PC-9 (cell line): Measurements from ENCODE around the gene SEC61B. TPM values are rescaled to one million over a fixed set of nuclear protein-coding genes. Genes with fewer than 3 reads are reported as not detected.
A peak's percentile ranks its signal among the peaks of the same experiment; 100 is the strongest.

Source experiments
- BruUV-seq: library from RNA; stranded (reverse); fragments of 400-500 nt; replicated peaks from 2 replicates; lab custom pipeline; 2021; lab: Mats Ljungman, UMichigan
- CTCF ChIA-PET: fragments of 300-600 bp; sonication (Branson Sonifier 250); formaldehyde crosslinking; loops from one replicate; lab custom pipeline; 2022; ENCODE audit warnings: antibody characterized with exemption; lab: Charles Lee
- POLR2A ChIA-PET: fragments of 300-600 bp; sonication (Branson Sonifier 250); formaldehyde crosslinking; loops from one replicate; lab custom pipeline; 2022; ENCODE audit warnings: antibody characterized with exemption; ENCODE audit not compliant: unreplicated experiment; lab: Charles Lee
- DNase-seq, 2 experiments: peaks; one replicate each; pipeline versions ENCODE4 v3.0.0 to v3.0.0-alpha.2; 2015 to 2022; ENCODE audit warnings: mixed read lengths in 1 of 2
- H2AFZ ChIP-seq: fragments of 200-600 bp; sonication (generic); 2 replicates; pipeline ENCODE4 v1.8.1; 2017; ENCODE audit warnings: antibody characterized with exemption
- H3F3A ChIP-seq: fragments of 200-600 bp; sonication (generic); 2 replicates; pipeline ENCODE4 v1.8.1; 2017; ENCODE audit warnings: antibody characterized with exemption, mild to moderate bottlenecking, low read depth; ENCODE audit not compliant: insufficient read depth
- H3K27ac ChIP-seq: fragments of 200-600 bp; sonication (generic); 2 replicates; pipeline ENCODE4 v1.6.1; 2016; ENCODE audit warnings: mixed run types
- H3K27me3 ChIP-seq: fragments of 200-600 bp; sonication (generic); 2 replicates; pipeline ENCODE4 v1.6.1; 2016; ENCODE audit warnings: low read depth, mixed run types; ENCODE audit not compliant: insufficient read depth
- H3K36me3 ChIP-seq: fragments of 200-600 bp; sonication (generic); 2 replicates; pipeline ENCODE4 v1.6.1; 2016; ENCODE audit warnings: low read depth, mixed run types
- H3K4me1 ChIP-seq: fragments of 200-600 bp; sonication (generic); replicated peaks from 2 replicates; pipeline ENCODE4 v1.6.1; 2016; ENCODE audit warnings: mixed run types; ENCODE audit not compliant: insufficient read depth
- H3K4me2 ChIP-seq: fragments of 200-600 bp; sonication (generic); 2 replicates; pipeline ENCODE4 v1.6.1; 2017; ENCODE audit warnings: mixed run types
- H3K4me3 ChIP-seq: fragments of 200-600 bp; sonication (generic); 2 replicates; pipeline ENCODE4 v1.6.1; 2016; ENCODE audit warnings: mixed run types
- H3K79me2 ChIP-seq: fragments of 200-600 bp; sonication (generic); 2 replicates; pipeline ENCODE4 v1.6.1; 2017; ENCODE audit warnings: low read depth, mixed run types
- H3K9me2 ChIP-seq: fragments of 200-600 bp; sonication (generic); 2 replicates; pipeline ENCODE4 v1.8.1; 2017; ENCODE audit warnings: mild to moderate bottlenecking; ENCODE audit not compliant: insufficient read depth
- H3K9me3 ChIP-seq: fragments of 200-600 bp; sonication (generic); 2 replicates; pipeline ENCODE4 v1.8.1; 2016; ENCODE audit warnings: low read depth; ENCODE audit not compliant: insufficient read depth
- H4K20me1 ChIP-seq: fragments of 200-600 bp; sonication (generic); 2 replicates; pipeline ENCODE4 v1.8.1; 2017; ENCODE audit not compliant: insufficient read depth
- EZH2 ChIP-seq: fragments of 200-600 bp; sonication (generic); IDR thresholded peaks from 2 replicates; pipeline ENCODE4 v1.8.0; 2017; ENCODE audit warnings: antibody characterized with exemption, low read depth
- intact Hi-C: fragments of 100-400 bp; cut with micrococcal nuclease; formaldehyde crosslinking; loops from one replicate; pipeline ENCODE4 v1.10.0; 2022; ENCODE audit not compliant: unreplicated experiment
- total RNA-seq: library from RNA; stranded (reverse); gene quantifications from 2 replicates; pipeline ENCODE4 v1.2.3, GENCODE V29; 2021
- TF ChIP-seq, protein P1 (sequence below): fragments of 200-600 bp; sonication (generic); conservative IDR thresholded peaks from 2 replicates; pipeline ENCODE4 v1.6.1; 2017; ENCODE audit warnings: mixed run types, antibody characterized with exemption, mild to moderate bottlenecking, moderate library complexity

Gene SEC61B
- total RNA-seq, 1 experiment from 2014 or later = 163 TPM

DNA sequence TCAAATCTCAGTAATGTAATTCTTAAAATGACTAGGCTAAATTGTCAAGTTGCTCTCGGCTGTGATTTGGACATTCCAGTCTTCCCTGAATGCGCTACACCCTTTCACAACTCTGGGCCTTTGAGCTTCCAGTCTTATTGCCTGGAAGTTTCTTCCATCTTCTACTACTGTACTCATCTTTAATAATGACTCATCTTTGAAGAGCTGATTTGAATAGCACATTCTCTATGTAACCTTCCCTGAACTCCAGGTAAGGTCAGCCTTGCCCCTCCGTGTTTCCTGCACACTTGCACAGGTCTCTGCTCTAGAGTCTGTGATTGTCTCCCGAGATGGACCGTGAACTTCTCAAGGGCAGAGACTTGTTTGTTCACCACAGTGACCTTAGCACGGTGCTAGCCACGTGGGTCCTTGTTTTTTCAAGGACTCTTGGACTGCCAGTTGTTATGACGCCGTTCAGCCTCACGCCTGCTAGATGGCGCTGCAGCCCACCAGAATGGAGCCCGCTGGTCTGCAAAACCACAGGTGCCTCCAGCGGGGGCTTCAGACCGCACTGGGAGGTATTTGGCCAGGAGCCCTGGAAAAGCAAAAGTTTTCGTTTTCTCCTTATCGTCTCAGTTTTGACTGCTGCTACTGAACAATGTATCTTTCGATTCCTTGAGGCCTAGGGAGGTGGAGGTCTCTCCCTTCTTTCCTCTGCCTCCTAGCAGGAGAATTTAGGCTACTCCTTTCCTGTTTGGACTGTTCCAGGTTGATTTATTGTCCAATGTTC, 44.4 kb downstream of the SEC61B start:
- Histone ChIP-seq H3K27me3 (no peaks in the 10 kb centered on the region), H2AFZ (0 out of 2 replicates have a peak overlapping the region, but pooled peaks have one; percentile 3), H3K4me2 (peak overlapping the region; percentile 51), H3F3A (no peaks in the 10 kb centered on the region), H3K4me1 (no peaks in the 10 kb centered on the region), H3K4me3 (no peak overlapping the region), H4K20me1 (no peaks in the 10 kb centered on the region), H3K9me3 (no peaks in the 10 kb centered on the region), H3K27ac (no peak overlapping the region), H3K36me3 (no peaks in the 10 kb centered on the region), H3K9me2 (no peaks in the 10 kb centered on the region), H3K79me2 (no peaks in the 10 kb centered on the region)
- TF ChIP-seq EZH2 = no peak
- TF ChIP-seq, protein P1, sequence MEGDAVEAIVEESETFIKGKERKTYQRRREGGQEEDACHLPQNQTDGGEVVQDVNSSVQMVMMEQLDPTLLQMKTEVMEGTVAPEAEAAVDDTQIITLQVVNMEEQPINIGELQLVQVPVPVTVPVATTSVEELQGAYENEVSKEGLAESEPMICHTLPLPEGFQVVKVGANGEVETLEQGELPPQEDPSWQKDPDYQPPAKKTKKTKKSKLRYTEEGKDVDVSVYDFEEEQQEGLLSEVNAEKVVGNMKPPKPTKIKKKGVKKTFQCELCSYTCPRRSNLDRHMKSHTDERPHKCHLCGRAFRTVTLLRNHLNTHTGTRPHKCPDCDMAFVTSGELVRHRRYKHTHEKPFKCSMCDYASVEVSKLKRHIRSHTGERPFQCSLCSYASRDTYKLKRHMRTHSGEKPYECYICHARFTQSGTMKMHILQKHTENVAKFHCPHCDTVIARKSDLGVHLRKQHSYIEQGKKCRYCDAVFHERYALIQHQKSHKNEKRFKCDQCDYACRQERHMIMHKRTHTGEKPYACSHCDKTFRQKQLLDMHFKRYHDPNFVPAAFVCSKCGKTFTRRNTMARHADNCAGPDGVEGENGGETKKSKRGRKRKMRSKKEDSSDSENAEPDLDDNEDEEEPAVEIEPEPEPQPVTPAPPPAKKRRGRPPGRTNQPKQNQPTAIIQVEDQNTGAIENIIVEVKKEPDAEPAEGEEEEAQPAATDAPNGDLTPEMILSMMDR = peak; percentile 83
- DNase-seq = peak in 1 of 2 experiments; percentile 57
- ChIA-PET POLR2A (interaction anchor here (0.6 kb wide), 1 partner anchor 238 kb away, joined by 7 read pairs; no protein-coding TSS in a partner anchor), CTCF (interaction anchor here (0.6 to 0.7 kb wide), 3 partner anchors 43 to 106 kb away, joined by 3 read pairs; partner anchors contain the start of genes ALG2 and SEC61B)
- intact Hi-C loops = loop anchor here (1.0 to 5.0 kb wide), 4 partner anchors 84 to 1056 kb away; no protein-coding TSS in a partner anchor
- no TSS peak for BruUV-seq

DNA sequence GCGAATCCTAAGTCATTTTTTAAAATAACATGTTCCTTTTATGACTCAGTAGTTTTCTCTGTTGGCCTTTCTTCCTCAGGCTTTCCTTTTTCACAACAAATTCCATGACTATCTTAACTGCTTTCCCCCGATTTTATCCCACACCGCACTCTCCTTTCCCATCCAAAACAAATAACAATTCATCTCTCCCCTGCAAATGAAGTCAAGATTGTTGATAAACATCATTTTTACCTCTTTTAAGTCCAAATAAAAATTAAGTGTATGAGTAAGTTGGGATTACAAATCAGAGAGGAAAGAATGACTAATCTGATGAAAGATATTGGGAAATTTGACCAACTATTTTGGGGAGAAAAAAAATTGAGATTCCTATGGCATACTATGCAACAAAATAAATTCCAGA, 47.3 kb downstream of the SEC61B start:
- POLR2A ChIA-PET = no interaction called here
- DNase-seq = no peak
- H3K9me2 ChIP-seq = no peaks in the 10 kb centered on the region
- no peaks in the 10 kb centered on the region for H3K27me3 ChIP-seq
- no peak overlapping the region for H2AFZ ChIP-seq
- intact Hi-C loops = loop anchor here (5.0 kb wide), 1 partner anchor 87 kb away; no protein-coding TSS in a partner anchor
- H3F3A ChIP-seq = no peaks in the 10 kb centered on the region
- H3K27ac ChIP-seq = no peak overlapping the region
- H3K36me3 ChIP-seq = no peaks in the 10 kb centered on the region
- TF ChIP-seq EZH2 = no peak
- TF ChIP-seq, protein P1 = no peak
- no peaks in the 10 kb centered on the region for H3K79me2 ChIP-seq
- no peak overlapping the region for H3K4me2 ChIP-seq
- no peaks in the 10 kb centered on the region for H3K4me1 ChIP-seq
- H3K9me3 ChIP-seq = no peaks in the 10 kb centered on the region
- CTCF ChIA-PET = no interaction called here
- no peak overlapping the region for H3K4me3 ChIP-seq
- no TSS peak for BruUV-seq
- H4K20me1 ChIP-seq = no peaks in the 10 kb centered on the region

DNA sequence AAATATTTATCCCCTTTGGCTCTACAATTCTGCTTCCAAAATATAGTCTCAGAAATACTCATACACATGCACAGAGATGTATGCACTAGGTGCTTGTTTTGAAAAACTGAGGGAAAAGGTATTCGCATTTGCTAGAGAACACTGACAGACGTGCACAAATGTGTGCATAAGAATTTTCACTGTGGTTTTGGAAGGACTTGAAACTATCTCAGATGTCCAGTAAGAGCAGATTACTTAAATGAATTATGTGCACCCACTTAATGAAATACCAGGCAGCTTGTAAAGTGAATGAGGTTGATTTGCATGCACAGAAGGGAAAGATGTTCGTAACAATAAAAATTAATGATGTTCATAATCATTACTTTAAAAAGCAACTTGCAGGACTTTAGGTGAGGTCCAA, 48.4 kb downstream of the SEC61B start:
- no peak for DNase-seq
- Histone ChIP-seq H3K27ac (no peak overlapping the region), H3K36me3 (no peaks in the 10 kb centered on the region), H2AFZ (no peak overlapping the region), H3K9me3 (no peaks in the 10 kb centered on the region), H3K4me1 (no peaks in the 10 kb centered on the region), H3F3A (no peaks in the 10 kb centered on the region), H3K9me2 (no peaks in the 10 kb centered on the region), H3K79me2 (no peaks in the 10 kb centered on the region), H3K27me3 (no peaks in the 10 kb centered on the region), H3K4me2 (no peak overlapping the region), H4K20me1 (no peaks in the 10 kb centered on the region), H3K4me3 (no peak overlapping the region)
- BruUV-seq = no TSS peak
- intact Hi-C loops = no loop called here
- POLR2A ChIA-PET = no interaction called here
- TF ChIP-seq EZH2 = no peak
- TF ChIP-seq, protein P1 = no peak
- CTCF ChIA-PET = no interaction called here
